GM12878 (cell line): ENCODE data around the gene HOXD10. TPM values are rescaled to one million over a fixed set of nuclear protein-coding genes. Genes with fewer than 3 reads are reported as not detected.

Experiments
- ATAC-seq: fragments of 200-7000 bp; cut with Tn5 transposase; 3 replicates; pipeline ENCODE4 v1.9.1; 2020; ENCODE audit warnings: mild to moderate bottlenecking, moderate library complexity
- BruUV-seq: library from RNA; stranded (reverse); fragments of 400-500 nt; replicated peaks from 2 replicates; lab custom pipeline; 2021; lab: Mats Ljungman, UMichigan
- CTCF ChIA-PET: fragments of 300-600 bp; sonication (Branson Sonifier 250); formaldehyde crosslinking; extraction: SDS; loops from one replicate; lab custom pipeline; 2021; ENCODE audit warnings: inconsistent platforms; lab: Yijun Ruan, JAX
- POLR2A ChIA-PET: fragments of 350-600 bp; formaldehyde crosslinking; extraction: SDS; loops from one replicate; lab custom pipeline; 2021; ENCODE audit warnings: inconsistent platforms; lab: Charles Lee
- RAD21 ChIA-PET: fragments of 300-600 bp; sonication (Branson Sonifier 250); formaldehyde crosslinking; loops from one replicate; lab custom pipeline; 2023; ENCODE audit warnings: antibody characterized with exemption; ENCODE audit not compliant: unreplicated experiment; lab: Charles Lee
- SMC1A ChIA-PET: fragments of 300-600 bp; sonication (Branson Sonifier 250); formaldehyde crosslinking; loops from one replicate; lab custom pipeline; 2023; ENCODE audit not compliant: unreplicated experiment, uncharacterized antibody; lab: Charles Lee
- DNase-seq: peaks from one replicate; pipeline ENCODE4 v3.0.0-alpha.2; 2011; ENCODE audit warnings: low read depth, low spot score
- FAIRE-seq: peaks from 3 replicates; lab custom pipeline; 2011; peaks lifted over from hg19 to GRCh38; lab: Jason Lieb, UNC
- H2AFZ ChIP-seq: 2 replicates; pipeline ENCODE4 v1.6.0; 2011; ENCODE audit warnings: low read depth, low read length, control low read depth; ENCODE audit not compliant: control insufficient read depth
- H3K27ac ChIP-seq: 2 replicates; pipeline ENCODE4 v1.5.1; 2011; ENCODE audit warnings: control low read depth; ENCODE audit not compliant: control insufficient read depth, insufficient read depth
- H3K27me3 ChIP-seq, 2 experiments: replicated peaks in 1 of 2; 2 replicates each; pipeline versions ENCODE4 v1.6.0 to v1.6.1; 2011; ENCODE audit warnings: low read length in 1 of 2; ENCODE audit not compliant: control insufficient read depth in 2 of 2, insufficient read depth in 2 of 2
- H3K36me3 ChIP-seq, 2 experiments: 2 replicates each; pipeline ENCODE4 v1.5.1; 2011; ENCODE audit warnings: low read length in 1 of 2; ENCODE audit not compliant: control insufficient read depth in 2 of 2, insufficient read depth in 2 of 2
- H3K4me1 ChIP-seq: 2 replicates; pipeline ENCODE4 v1.6.1; 2011; ENCODE audit warnings: mild to moderate bottlenecking, low read length, moderate library complexity, mixed read lengths; ENCODE audit not compliant: control insufficient read depth, insufficient read depth
- H3K4me2 ChIP-seq: 2 replicates; pipeline ENCODE4 v1.6.0; 2011; ENCODE audit warnings: control low read depth; ENCODE audit not compliant: control insufficient read depth, insufficient read depth
- H3K4me3 ChIP-seq: fragments of 200-600 bp; sonication (generic); 2 replicates; pipeline ENCODE4 v1.5.1; 2016
- H3K79me2 ChIP-seq: 2 replicates; pipeline ENCODE4 v1.6.0; 2011; ENCODE audit warnings: low read length; ENCODE audit not compliant: control insufficient read depth, insufficient read depth
- H3K9ac ChIP-seq: 2 replicates; pipeline ENCODE4 v1.8.0; 2011; ENCODE audit warnings: low read length, control low read depth, mixed read lengths; ENCODE audit not compliant: control insufficient read depth, insufficient read depth
- H3K9me3 ChIP-seq: replicated peaks from 3 replicates; pipeline ENCODE4 v1.5.1; 2011; ENCODE audit warnings: mild to moderate bottlenecking, low read length; ENCODE audit not compliant: control insufficient read depth, insufficient read depth
- H4K20me1 ChIP-seq: 2 replicates; pipeline ENCODE4 v1.6.0; 2011; ENCODE audit not compliant: control insufficient read depth, insufficient read depth
- HSF1 ChIP-seq: fragments of 150-350 bp; IDR thresholded peaks from 2 replicates; pipeline ENCODE4 v1.6.1; 2014; ENCODE audit warnings: mild to moderate bottlenecking, low read depth, low read length
- IKZF1 ChIP-seq: fragments of 450-650 bp; conservative IDR thresholded peaks from 2 replicates; pipeline ENCODE4 v1.6.1; 2017; ENCODE audit warnings: antibody characterized with exemption, mild to moderate bottlenecking
- LARP7 ChIP-seq: fragments of 450-650 bp; IDR thresholded peaks from 2 replicates; pipeline ENCODE4 v1.6.1; 2017; ENCODE audit warnings: mild to moderate bottlenecking
- MEF2A ChIP-seq: IDR thresholded peaks from 2 replicates; pipeline ENCODE4 v1.6.1; 2011; ENCODE audit warnings: low read depth, mild to moderate bottlenecking, low read length, moderate library complexity; ENCODE audit not compliant: insufficient read depth
- RAD21 ChIP-seq: IDR thresholded peaks from 2 replicates; pipeline ENCODE4 v1.6.1; 2011; ENCODE audit warnings: mild to moderate bottlenecking, low read depth, low read length, moderate library complexity; ENCODE audit not compliant: insufficient read depth
- RB1 ChIP-seq: fragments of 450-650 bp; formaldehyde crosslinking; IDR thresholded peaks from 2 replicates; pipeline ENCODE4 v1.6.1; 2017; ENCODE audit warnings: mild to moderate bottlenecking, borderline replicate concordance
- RELA ChIP-seq: fragments of 450-650 bp; IDR thresholded peaks from 2 replicates; pipeline ENCODE4 v1.8.0; 2014; ENCODE audit warnings: borderline replicate concordance; ENCODE audit not compliant: partially characterized antibody
- RFX5 ChIP-seq: IDR thresholded peaks from 2 replicates; pipeline ENCODE4 v1.6.1; 2011; ENCODE audit warnings: low read depth, low read length, improper control_type of control experiment
- SUZ12 ChIP-seq: fragments of 200-600 bp; sonication (generic); IDR thresholded peaks from one replicate; pipeline ENCODE4 v1.6.1; 2018; ENCODE audit warnings: antibody characterized with exemption, mild to moderate bottlenecking; ENCODE audit not compliant: unreplicated experiment
- WRNIP1 ChIP-seq: IDR thresholded peaks from 2 replicates; pipeline ENCODE4 v1.6.1; 2011; ENCODE audit warnings: low read depth, low read length, improper control_type of control experiment, borderline replicate concordance
- ZNF217 ChIP-seq: fragments of 450-650 bp; IDR thresholded peaks from 2 replicates; pipeline ENCODE4 v1.6.1; 2017; ENCODE audit warnings: antibody characterized with exemption, mild to moderate bottlenecking
- WGBS: methylation state at CpG from one replicate; pipeline ENCODE4 v1.1.6; 2016; ENCODE audit warnings: low lambda C conversion rate; ENCODE audit not compliant: insufficient replicate concordance, insufficient coverage; ENCODE audit errors: missing lambda C conversion rate; 5-methylcytosine and 5-hydroxymethylcytosine counted together
- in situ Hi-C: fragments of 300-500 bp; cut with MboI; formaldehyde crosslinking; loops from 9 replicates; pipeline ENCODE4 v1.14.3; 2018; ENCODE audit warnings: mixed read lengths
- intact Hi-C: fragments of 100-400 bp; cut with micrococcal nuclease; formaldehyde crosslinking; loops from one replicate; pipeline ENCODE4 v1.14.2; 2022; ENCODE audit not compliant: unreplicated experiment
- polyA plus RNA-seq, 11 experiments: library from polyadenylated mRNA; depleted of rRNA in 4 of 11; unstranded in 6 of 11; stranded (reverse) in 5 of 11; fragments of >200 nt; fragmentation: Nextera tagmentation in 4 of 11; fragmentation: Illumina TruSeq in 1 of 11; extraction: Ambion mirVana in 4 of 11; extraction: Trizol in 1 of 11; gene quantifications; 1 replicate in 1 of 11; 2 replicates in 10 of 11; pipeline versions ENCODE4 v1.2.1 to v1.2.3, GENCODE V29; 2011 to 2016; ENCODE audit warnings: inconsistent platforms in 2 of 11, missing spikeins in 2 of 11, low read depth in 1 of 11
- total RNA-seq, 4 experiments: library from RNA; depleted of rRNA in 3 of 4; stranded (reverse); fragments of >200 nt in 3 of 4; fragmentation: Illumina TruSeq in 1 of 4; extraction: Trizol in 1 of 4; gene quantifications; 2 replicates each; pipeline versions ENCODE4 v1.2.1 to v1.2.3, GENCODE V29; 2013 to 2021

The HOXD10 gene
- total and polyA plus RNA-seq, 10 of the 15 experiments (the other 5 are each of a cell fraction or from before 2014, with no cell fraction given) = not detected

- TF ChIP-seq LARP7 = no peak
- no peak for TF ChIP-seq HSF1
- TF ChIP-seq RAD21 = no peak
- no peak for TF ChIP-seq RFX5
- TF ChIP-seq RB1 = no peak
- TF ChIP-seq RELA = no peak
- no peak for TF ChIP-seq MEF2A
Observed at GRCh38 chr2:176148751-176149421, 32.3 kb downstream of the HOXD10 start (continued).

- Histone ChIP-seq H3K79me2 (no peaks in the 10 kb centered on the region), H2AFZ (no peak overlapping the region), H4K20me1 (no peaks in the 10 kb centered on the region), H3K4me2 (no peak overlapping the region), H3K27ac (no peak overlapping the region), H3K4me1 (no peaks in the 10 kb centered on the region), H3K27me3 (peaks cover 11 to 33% of the 10 kb centered on the region in 2 experiments), H3K9ac (no peak overlapping the region), H3K4me3 (no peak overlapping the region), H3K9me3 (no peaks in the 10 kb centered on the region), H3K36me3 (no peaks in the 10 kb centered on the region)
- intact Hi-C loops (no loop called here), in situ Hi-C loops (loop anchor here (25.0 kb wide), 1 partner anchor 1188 kb away; no protein-coding TSS in a partner anchor)
- TF ChIP-seq ZNF217 = no peak
- no peak for TF ChIP-seq IKZF1
- peak; percentile 13 for TF ChIP-seq SUZ12
- no peak for TF ChIP-seq WRNIP1
- ChIA-PET RAD21 (no interaction called here), SMC1A (no interaction called here), CTCF (no interaction called here), POLR2A (no interaction called here)
- no TSS peak for BruUV-seq
- ATAC-seq (no peak), DNase-seq (no peak), FAIRE-seq (no peak)
- WGBS = 32% methylated on average over 22 of the region's 22 CpGs
Observed at GRCh38 chr2:176149481-176149938, 32.9 kb downstream of the HOXD10 start.
